ENCODE data around the gene CALD1.

CALD1 gene

GRCh38 chr7:134818613-134819345, 39.3 kb downstream of the CALD1 start:
- Histone ChIP-seq H3K4me3 (ENCODE audit: insufficient read depth in 1 of 2, low read depth in 1 of 2, low read length in 2 of 2) (no peak overlapping the region), H3K27me3 (ENCODE audit: control insufficient read depth in 1 of 2, insufficient read depth in 1 of 2, low read length in 2 of 2) (no peaks in the 10 kb centered on the region), H3K9ac (ENCODE audit: low read length) (no peak overlapping the region), H2AK5ac (ENCODE audit: low read length, severe bottlenecking) (no peak overlapping the region), H2BK5ac (ENCODE audit: low read depth, low read length, poor library complexity, severe bottlenecking) (no peak overlapping the region), H2AFZ (ENCODE audit: low read depth, low read length) (no peak overlapping the region), H3K14ac (ENCODE audit: low read length in 2 of 2) (no peak overlapping the region), H4K8ac (ENCODE audit: low read length) (peak overlapping the region; percentile 77), H3K27ac (ENCODE audit: low read length, poor library complexity, severe bottlenecking) (no peak overlapping the region), H3K36me3 (ENCODE audit: control insufficient read depth in 1 of 2, insufficient read depth in 2 of 2, low read depth in 1 of 2, low read length in 2 of 2) (peaks cover 7 to 25% of the 10 kb centered on the region in 2 experiments), H2BK12ac (ENCODE audit: low read length in 2 of 2) (peak overlapping the region; percentile 51 to 84), H2BK15ac (ENCODE audit: low read depth, poor library complexity, severe bottlenecking) (peak overlapping the region; percentile 54), H3K4me1 (ENCODE audit: control insufficient read depth, insufficient read depth, low read depth, low read length) (peaks cover under 1% of the 10 kb centered on the region), H3K4ac (ENCODE audit: low read depth in 1 of 2, low read length in 2 of 2) (peak overlapping the region; percentile 34 to 70), H3K79me1 (replicated peaks; ENCODE audit: low read length, poor library complexity, severe bottlenecking) (peaks cover 25% of the 10 kb centered on the region), H3K9me3 (ENCODE audit: control insufficient read depth, low read length) (no peaks in the 10 kb centered on the region), H4K91ac (ENCODE audit: low read length) (peak overlapping the region; percentile 91), H3K4me2 (ENCODE audit: low read length, poor library complexity, severe bottlenecking) (no peak overlapping the region), H3K23ac (ENCODE audit: low read length in 2 of 2) (no peak overlapping the region), H3K18ac (ENCODE audit: low read depth in 1 of 2, low read length in 2 of 2) (peak overlapping the region; percentile 67 to 96), H2BK120ac (ENCODE audit: low read depth, low read length) (peak overlapping the region; percentile 67)
- DNase-seq, result peak; percentile 69
- WGBS, result 96% methylated on average over 8 of the region's 9 CpGs

GRCh38 chr7:134819401-134819800, 40.0 kb downstream of the CALD1 start:
- no peak overlapping the region for H4K8ac ChIP-seq (ENCODE audit: low read length)
- H4K91ac ChIP-seq (ENCODE audit: low read length), result no peak overlapping the region
- H3K27me3 ChIP-seq (ENCODE audit: control insufficient read depth in 1 of 2, insufficient read depth in 1 of 2, low read length in 2 of 2), result no peaks in the 10 kb centered on the region
- no peak overlapping the region for H2BK15ac ChIP-seq (ENCODE audit: low read depth, poor library complexity, severe bottlenecking)
- H3K4me1 ChIP-seq (ENCODE audit: control insufficient read depth, insufficient read depth, low read depth, low read length), result no peaks in the 10 kb centered on the region
- H3K79me1 ChIP-seq (replicated peaks; ENCODE audit: low read length, poor library complexity, severe bottlenecking), result peaks cover 21% of the 10 kb centered on the region
- H3K4ac ChIP-seq (ENCODE audit: low read depth in 1 of 2, low read length in 2 of 2), result no peak overlapping the region
- no peak overlapping the region for H3K23ac ChIP-seq (ENCODE audit: low read length in 2 of 2)
- H3K4me2 ChIP-seq (ENCODE audit: low read length, poor library complexity, severe bottlenecking), result no peak overlapping the region
- peak overlapping the region; percentile 25 to 96 for H3K18ac ChIP-seq (ENCODE audit: low read depth in 1 of 2, low read length in 2 of 2)
- no peaks in the 10 kb centered on the region for H3K9me3 ChIP-seq (ENCODE audit: control insufficient read depth, low read length)
- H3K36me3 ChIP-seq (ENCODE audit: control insufficient read depth in 1 of 2, insufficient read depth in 2 of 2, low read depth in 1 of 2, low read length in 2 of 2), result peaks cover 7 to 22% of the 10 kb centered on the region in 2 experiments
- H3K14ac ChIP-seq (ENCODE audit: low read length in 2 of 2), result no peak overlapping the region
- no peak overlapping the region for H2BK120ac ChIP-seq (ENCODE audit: low read depth, low read length)
- H3K4me3 ChIP-seq (ENCODE audit: insufficient read depth in 1 of 2, low read depth in 1 of 2, low read length in 2 of 2), result no peak overlapping the region
- H2BK12ac ChIP-seq (ENCODE audit: low read length in 2 of 2), result no peak overlapping the region
- WGBS, result 55% methylated on average over 3 of the region's 4 CpGs
- H2BK5ac ChIP-seq (ENCODE audit: low read depth, low read length, poor library complexity, severe bottlenecking), result no peak overlapping the region
- peak; percentile 71 for DNase-seq
- no peak overlapping the region for H3K27ac ChIP-seq (ENCODE audit: low read length, poor library complexity, severe bottlenecking)
- no peak overlapping the region for H2AFZ ChIP-seq (ENCODE audit: low read depth, low read length)
- H2AK5ac ChIP-seq (ENCODE audit: low read length, severe bottlenecking), result no peak overlapping the region
- H3K9ac ChIP-seq (ENCODE audit: low read length), result no peak overlapping the region

DNA sequence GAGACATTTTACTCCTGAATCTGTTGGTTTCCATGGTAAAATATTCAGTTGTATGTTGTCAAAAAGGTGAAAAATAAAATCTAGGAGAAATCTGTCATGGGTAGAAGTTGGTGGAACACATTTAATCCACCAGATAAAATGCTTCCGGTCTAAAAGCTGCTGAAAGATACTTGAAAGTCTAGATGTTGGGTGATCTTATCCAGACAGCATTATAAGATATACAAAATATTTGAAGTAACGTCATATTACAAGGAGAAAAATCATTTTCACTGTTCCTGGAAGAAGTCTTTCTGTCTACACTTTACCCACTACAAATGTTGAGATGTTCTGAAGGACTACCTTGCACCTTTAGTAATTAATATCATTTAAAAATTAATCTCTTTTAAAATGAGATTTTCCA, 40.9 kb downstream of the CALD1 start:
- Histone ChIP-seq H4K8ac (ENCODE audit: low read length) (no peak overlapping the region), H2BK120ac (ENCODE audit: low read depth, low read length) (no peak overlapping the region), H3K14ac (ENCODE audit: low read length in 2 of 2) (no peak overlapping the region), H3K4ac (ENCODE audit: low read depth in 1 of 2, low read length in 2 of 2) (no peak overlapping the region), H3K4me1 (ENCODE audit: control insufficient read depth, insufficient read depth, low read depth, low read length) (no peaks in the 10 kb centered on the region), H3K4me3 (ENCODE audit: insufficient read depth in 1 of 2, low read depth in 1 of 2, low read length in 2 of 2) (no peak overlapping the region), H3K4me2 (ENCODE audit: low read length, poor library complexity, severe bottlenecking) (no peak overlapping the region), H3K23ac (ENCODE audit: low read length in 2 of 2) (no peak overlapping the region), H3K18ac (ENCODE audit: low read depth in 1 of 2, low read length in 2 of 2) (no peak overlapping the region), H2AK5ac (ENCODE audit: low read length, severe bottlenecking) (no peak overlapping the region), H3K79me1 (replicated peaks; ENCODE audit: low read length, poor library complexity, severe bottlenecking) (peaks cover 14% of the 10 kb centered on the region), H3K9ac (ENCODE audit: low read length) (no peak overlapping the region), H3K36me3 (ENCODE audit: control insufficient read depth in 1 of 2, insufficient read depth in 2 of 2, low read depth in 1 of 2, low read length in 2 of 2) (peaks cover 7 to 17% of the 10 kb centered on the region in 2 experiments), H3K27ac (ENCODE audit: low read length, poor library complexity, severe bottlenecking) (no peak overlapping the region), H4K91ac (ENCODE audit: low read length) (no peak overlapping the region), H2BK5ac (ENCODE audit: low read depth, low read length, poor library complexity, severe bottlenecking) (no peak overlapping the region), H2AFZ (ENCODE audit: low read depth, low read length) (no peak overlapping the region), H2BK12ac (ENCODE audit: low read length in 2 of 2) (no peak overlapping the region), H3K27me3 (ENCODE audit: control insufficient read depth in 1 of 2, insufficient read depth in 1 of 2, low read length in 2 of 2) (no peaks in the 10 kb centered on the region), H3K9me3 (ENCODE audit: control insufficient read depth, low read length) (no peaks in the 10 kb centered on the region), H2BK15ac (ENCODE audit: low read depth, poor library complexity, severe bottlenecking) (no peak overlapping the region)
- peak; percentile 72 for DNase-seq
- WGBS, result no CpG with 5 or more reads among the region's 2 CpGs

- Histone ChIP-seq H2BK12ac (ENCODE audit: low read length in 2 of 2) (no peak overlapping the region), H3K27ac (ENCODE audit: low read length, poor library complexity, severe bottlenecking) (no peak overlapping the region), H3K9me3 (ENCODE audit: control insufficient read depth, low read length) (no peaks in the 10 kb centered on the region), H3K4me1 (ENCODE audit: control insufficient read depth, insufficient read depth, low read depth, low read length) (no peaks in the 10 kb centered on the region), H2AK5ac (ENCODE audit: low read length, severe bottlenecking) (no peak overlapping the region), H3K4me3 (ENCODE audit: insufficient read depth in 1 of 2, low read depth in 1 of 2, low read length in 2 of 2) (no peak overlapping the region), H2BK15ac (ENCODE audit: low read depth, poor library complexity, severe bottlenecking) (no peak overlapping the region), H4K91ac (ENCODE audit: low read length) (no peak overlapping the region), H3K14ac (ENCODE audit: low read length in 2 of 2) (no peak overlapping the region), H3K4ac (ENCODE audit: low read depth in 1 of 2, low read length in 2 of 2) (no peak overlapping the region), H2AFZ (ENCODE audit: low read depth, low read length) (no peak overlapping the region), H4K8ac (ENCODE audit: low read length) (no peak overlapping the region), H3K23ac (ENCODE audit: low read length in 2 of 2) (no peak overlapping the region), H3K18ac (ENCODE audit: low read depth in 1 of 2, low read length in 2 of 2) (no peak overlapping the region), H2BK120ac (ENCODE audit: low read depth, low read length) (no peak overlapping the region), H3K9ac (ENCODE audit: low read length) (no peak overlapping the region), H3K36me3 (ENCODE audit: control insufficient read depth in 1 of 2, insufficient read depth in 2 of 2, low read depth in 1 of 2, low read length in 2 of 2) (peaks cover 7 to 17% of the 10 kb centered on the region in 2 experiments), H3K79me1 (replicated peaks; ENCODE audit: low read length, poor library complexity, severe bottlenecking) (peaks cover 13% of the 10 kb centered on the region), H3K4me2 (ENCODE audit: low read length, poor library complexity, severe bottlenecking) (no peak overlapping the region), H3K27me3 (ENCODE audit: control insufficient read depth in 1 of 2, insufficient read depth in 1 of 2, low read length in 2 of 2) (no peaks in the 10 kb centered on the region), H2BK5ac (ENCODE audit: low read depth, low read length, poor library complexity, severe bottlenecking) (no peak overlapping the region)
- peak; percentile 43 for DNase-seq
- WGBS, result no CpG with 5 or more reads among the region's 3 CpGs
Observed at GRCh38 chr7:134820778-134821177, 41.3 kb downstream of the CALD1 start.
